SKM-1 treated with dmso at 0.1 percent for 144 hours (cell line): ENCODE data around the gene EIF4G1.

ENCODE experiments used
- DNase-seq: peaks from one replicate; lab custom pipeline; 2025; ENCODE audit not compliant: unreplicated experiment; lab: John Stamatoyannopoulos, UW

The EIF4G1 gene

DNA sequence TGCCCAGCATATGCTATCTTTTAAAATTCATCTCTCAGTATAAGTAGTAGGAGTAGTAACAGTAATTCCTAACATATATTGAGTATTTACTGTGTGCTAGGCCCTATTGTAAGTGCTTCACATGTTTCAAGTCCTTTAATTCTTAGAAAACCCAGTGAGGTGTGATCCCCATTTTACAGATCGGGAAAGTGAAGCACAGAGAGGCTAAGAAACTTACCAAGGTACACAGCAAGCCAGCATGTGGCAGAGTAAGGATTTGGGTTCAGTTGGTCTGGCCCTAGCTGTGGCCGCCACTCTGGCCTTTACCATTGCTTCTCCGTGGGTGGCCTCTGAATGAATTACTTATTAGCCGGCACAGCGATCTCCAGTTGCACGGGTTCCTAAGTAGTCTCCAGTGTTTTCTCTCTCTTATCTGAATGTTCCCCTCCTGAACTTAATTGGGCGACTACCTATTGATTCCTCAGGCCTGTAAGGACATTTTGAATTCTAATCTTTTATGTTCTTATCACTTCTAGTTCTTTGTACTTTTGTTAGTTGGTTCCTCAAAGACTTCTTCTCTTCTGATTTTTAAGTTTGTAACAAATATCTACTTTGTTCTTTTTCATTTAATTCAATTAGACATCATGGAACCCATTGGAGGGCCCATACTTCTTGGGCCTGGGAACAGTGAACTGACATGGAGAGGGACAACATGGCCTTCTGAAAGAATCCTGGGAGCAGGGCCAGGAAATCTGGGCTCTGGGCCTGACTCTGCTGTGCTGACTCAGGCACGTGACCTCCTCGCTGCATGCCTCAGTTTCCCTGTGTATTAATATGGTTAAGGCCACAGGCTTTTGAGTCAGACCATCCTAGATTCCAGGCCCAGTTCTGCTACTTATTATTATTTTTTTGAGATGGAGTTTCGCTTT, 35.4 kb downstream of the EIF4G1 start:
- DNase-seq = no peak

GRCh38 chr3:184350618-184351017, 36.2 kb downstream of the EIF4G1 start:
- DNase-seq = no peak

DNA sequence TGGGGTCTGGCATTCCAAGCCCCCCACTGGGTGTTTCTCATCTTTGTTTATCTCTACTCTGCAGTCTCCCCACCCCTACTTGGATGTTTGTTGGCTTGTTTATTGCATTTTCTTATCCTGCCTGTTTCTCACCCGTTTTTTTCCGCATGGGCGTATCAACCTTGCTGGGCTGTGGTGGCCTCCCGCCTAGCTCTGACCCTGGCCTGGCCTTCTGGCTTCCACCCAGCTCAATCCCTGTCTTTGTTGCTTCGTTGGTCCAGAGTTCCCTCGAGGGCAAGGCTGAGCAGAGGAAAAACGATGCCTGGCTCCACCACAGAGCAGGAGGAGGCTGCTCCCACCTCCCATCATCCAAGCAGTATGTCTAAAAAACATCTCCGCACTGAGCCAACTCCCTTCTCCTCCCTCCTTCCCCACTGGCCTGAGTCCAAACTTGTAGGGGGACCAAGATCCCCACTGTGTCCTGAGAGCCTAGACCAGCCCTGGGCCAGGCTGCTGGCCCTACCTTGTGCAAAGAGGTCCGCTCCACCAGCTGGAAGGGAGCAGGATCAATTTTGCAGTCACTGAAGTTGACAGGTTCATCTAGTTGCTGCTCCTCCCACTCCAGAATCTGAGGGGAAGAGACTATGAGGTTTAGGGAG, 37.2 kb downstream of the EIF4G1 start:
- DNase-seq = no peak

GRCh38 chr3:184352149-184352785, 37.9 kb downstream of the EIF4G1 start:
- no peak for DNase-seq

DNA sequence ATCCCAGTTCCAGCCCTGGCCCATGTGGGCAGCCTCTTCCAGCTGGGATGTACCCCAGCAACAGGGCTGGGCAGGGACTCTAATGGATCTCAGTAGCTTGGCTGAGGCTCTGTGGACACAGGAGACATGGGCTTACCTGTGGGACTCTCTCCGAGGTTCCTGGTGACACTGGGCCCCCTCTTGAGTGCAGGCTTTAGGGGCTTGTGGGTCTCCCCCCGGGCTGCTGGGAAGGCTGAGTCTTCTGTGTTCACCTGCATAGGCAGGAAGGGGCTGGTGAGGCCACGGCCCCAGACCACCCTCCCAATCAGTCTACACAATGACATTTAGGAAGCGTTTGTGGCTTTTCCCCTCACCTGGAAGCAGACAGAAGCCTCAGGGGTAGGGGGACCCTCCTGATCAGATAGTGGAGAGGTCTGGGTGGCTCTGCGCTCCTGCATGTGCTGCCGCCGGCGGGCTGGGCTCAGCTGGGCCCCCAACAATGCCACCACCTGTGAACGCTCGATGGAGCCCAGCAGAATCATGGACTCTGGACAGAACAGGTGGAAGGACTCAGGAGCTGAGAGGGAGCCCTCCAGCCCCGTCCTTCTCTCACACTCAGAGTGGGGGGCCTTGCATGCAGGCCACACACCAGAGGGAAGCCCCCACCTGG, 38.6 kb downstream of the EIF4G1 start:
- DNase-seq = no peak

DNA sequence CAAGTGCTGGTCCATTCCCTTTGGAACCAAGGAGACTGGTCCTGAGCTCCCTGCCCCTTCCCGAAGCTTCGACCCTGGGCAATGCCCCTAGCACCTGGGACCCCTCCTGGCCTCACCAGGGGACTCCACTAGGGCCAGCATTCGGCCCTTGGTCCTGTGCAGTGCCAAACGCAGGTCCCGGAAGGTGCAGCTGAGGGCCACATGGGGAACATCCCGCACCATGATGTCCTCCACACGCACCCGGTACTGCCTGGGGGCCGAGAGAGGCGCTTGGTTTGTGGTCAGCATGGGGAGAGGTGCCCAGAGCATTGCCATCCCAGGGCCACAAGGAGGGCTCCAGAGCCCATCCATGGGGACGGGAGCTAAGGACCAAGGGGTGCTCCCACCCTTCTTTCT, 39.1 kb downstream of the EIF4G1 start:
- DNase-seq = no peak

- no peak for DNase-seq
Observed at GRCh38 chr3:184354121-184354728, 39.8 kb downstream of the EIF4G1 start.

- no peak for DNase-seq
Observed at GRCh38 chr3:184354754-184355153, 40.3 kb downstream of the EIF4G1 start.

DNA sequence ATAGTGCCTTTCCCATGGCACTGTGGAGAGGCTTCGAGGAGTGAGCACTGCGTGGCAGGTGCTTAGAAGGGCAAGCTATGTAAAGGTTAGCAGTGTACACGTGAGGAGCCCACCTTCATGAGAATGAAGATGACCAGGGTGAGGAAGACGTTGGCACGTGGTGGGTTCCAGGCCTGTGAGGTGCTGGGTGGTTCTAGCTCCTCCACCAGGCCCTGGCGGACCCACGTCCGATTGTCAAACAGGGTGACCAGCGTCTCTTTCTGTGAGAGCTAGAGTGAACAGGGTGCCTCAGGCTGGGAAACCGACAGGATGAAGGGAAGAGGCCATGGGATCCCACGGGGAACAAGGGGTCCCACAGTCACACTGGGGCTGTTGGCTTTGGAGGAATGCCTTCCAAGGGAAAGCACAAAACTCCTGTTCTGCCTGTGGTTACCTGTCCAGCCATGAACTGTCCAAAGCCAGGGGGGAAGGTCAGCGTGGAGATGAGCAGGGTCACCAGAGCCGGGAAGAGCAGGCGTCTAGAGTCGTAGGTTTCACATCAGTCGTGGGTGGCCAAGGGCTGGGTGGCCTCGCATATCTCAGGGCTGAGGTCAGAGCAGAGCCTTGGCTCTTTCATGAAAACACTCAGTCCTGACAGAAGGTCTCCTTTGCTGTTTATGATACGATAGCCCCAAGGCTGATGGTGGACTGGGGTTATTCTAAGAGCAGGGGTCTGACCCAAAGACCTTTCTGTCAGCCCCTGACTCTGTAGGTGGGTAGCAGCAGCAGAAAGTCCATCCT, 41.0 kb downstream of the EIF4G1 start:
- DNase-seq = no peak

GRCh38 chr3:184357248-184358123, 43.1 kb downstream of the EIF4G1 start:
- DNase-seq = no peak

GRCh38 chr3:184358124-184358767, 43.8 kb downstream of the EIF4G1 start:
- DNase-seq = no peak

GRCh38 chr3:184358921-184359350, 44.5 kb downstream of the EIF4G1 start:
- DNase-seq = no peak

- no peak for DNase-seq
Observed at GRCh38 chr3:184359610-184360009, 45.2 kb downstream of the EIF4G1 start.

- DNase-seq = no peak
Observed at GRCh38 chr3:184360070-184360928, 45.9 kb downstream of the EIF4G1 start.

- DNase-seq = no peak
Observed at GRCh38 chr3:184360929-184361531, 46.6 kb downstream of the EIF4G1 start.

GRCh38 chr3:184361532-184361931, 47.1 kb downstream of the EIF4G1 start, which contains the start of the genes CLCN2 and POLR2H:
Gene CLCN2 (minus strand): TSS chr3:184361605. CDS start chr3:184361479, 126 bp downstream.
Gene POLR2H (plus strand): TSS chr3:184361710. CDS start chr3:184363493, 1,783 bp downstream.
- DNase-seq = peak; percentile 41
